GM18505 (cell line): Measurements from ENCODE around the gene PLPPR4.
A peak's percentile ranks its signal among the peaks of the same experiment; 100 is the strongest.

ENCODE experiments used
- ATAC-seq: cut with Tn5 transposase; IDR thresholded peaks from one replicate; pipeline ENCODE4 v1.9.1; 2021; ENCODE audit not compliant: unreplicated experiment
- POLR2A ChIP-seq: IDR thresholded peaks from 4 replicates; pipeline ENCODE4 v1.6.1; 2011; ENCODE audit warnings: borderline replicate concordance; ENCODE audit not compliant: insufficient read depth, insufficient read length; ENCODE audit errors: extremely low read depth

Gene PLPPR4

GRCh38 chr1:99264201-99265021 is at the start of gene PLPPR4:
Gene PLPPR4, plus strand, starts transcription at chr1:99264492. Its CDS starts 102 bp downstream, at chr1:99264594.
- ATAC-seq = no peak
- no peak for TF ChIP-seq POLR2A

- no peak for ATAC-seq
- TF ChIP-seq POLR2A = no peak
Observed at GRCh38 chr1:99216956-99217355, 47.3 kb upstream of the PLPPR4 start.

DNA sequence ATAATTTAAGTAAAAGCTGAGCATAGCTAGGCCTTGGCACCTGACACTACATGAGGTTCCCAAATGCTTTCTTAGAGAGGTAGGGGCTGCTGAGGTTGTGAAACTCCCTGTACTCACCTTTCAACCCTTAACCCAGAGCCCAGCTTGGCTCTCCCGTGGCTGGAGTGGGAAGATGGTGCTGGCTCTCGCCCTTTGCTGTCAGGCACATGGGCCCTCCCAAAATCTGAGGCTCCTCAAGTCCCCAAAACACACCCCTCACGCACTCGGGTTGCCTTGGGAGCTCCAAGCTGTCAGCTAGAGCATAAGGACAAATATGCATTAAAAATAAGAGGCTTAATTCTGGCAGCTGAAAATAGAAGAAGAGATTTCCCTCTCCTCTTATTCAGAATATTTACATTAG is 46.7 kb upstream of the PLPPR4 start:
- TF ChIP-seq POLR2A = no peak
- no peak for ATAC-seq

DNA sequence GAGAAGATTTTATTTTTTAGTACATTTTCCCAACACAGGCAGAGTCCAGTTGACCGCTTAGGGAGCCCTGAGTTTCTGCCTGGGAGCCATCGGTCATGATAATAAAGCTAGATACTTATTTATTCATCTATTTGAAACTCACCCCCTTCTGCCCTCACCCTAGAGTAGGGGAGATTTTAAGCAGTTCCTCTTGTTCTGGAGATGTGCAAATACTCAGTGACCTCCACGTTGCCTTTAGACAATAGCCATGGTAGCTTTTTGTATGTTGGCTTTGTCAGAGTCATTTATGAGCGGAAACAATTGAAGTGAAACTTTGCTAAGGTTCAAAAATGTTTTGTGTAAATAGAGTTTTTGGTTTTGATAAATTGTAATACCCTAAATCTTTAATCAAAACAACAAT is 45.7 kb upstream of the PLPPR4 start:
- no peak for TF ChIP-seq POLR2A
- ATAC-seq = peak; percentile 10

DNA sequence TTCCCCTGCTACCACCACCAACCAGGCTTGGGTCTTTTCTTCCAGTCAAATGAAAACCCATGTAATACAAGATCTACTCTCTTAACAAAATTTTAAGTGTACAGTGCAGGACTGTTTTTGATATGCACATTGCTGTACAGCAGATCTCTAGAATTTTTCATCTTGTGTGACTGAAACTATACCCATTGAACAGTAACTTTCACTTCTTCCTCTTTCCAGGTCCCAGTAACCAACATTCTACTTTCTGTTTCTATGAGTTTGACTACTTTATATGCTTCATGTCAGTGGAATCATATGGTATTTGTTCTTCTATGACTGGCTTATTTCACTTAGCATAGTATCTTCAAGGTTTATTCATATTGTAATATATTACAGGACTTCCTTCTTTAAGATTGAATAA is 45.3 kb upstream of the PLPPR4 start:
- no peak for TF ChIP-seq POLR2A
- ATAC-seq = peak; percentile 99

DNA sequence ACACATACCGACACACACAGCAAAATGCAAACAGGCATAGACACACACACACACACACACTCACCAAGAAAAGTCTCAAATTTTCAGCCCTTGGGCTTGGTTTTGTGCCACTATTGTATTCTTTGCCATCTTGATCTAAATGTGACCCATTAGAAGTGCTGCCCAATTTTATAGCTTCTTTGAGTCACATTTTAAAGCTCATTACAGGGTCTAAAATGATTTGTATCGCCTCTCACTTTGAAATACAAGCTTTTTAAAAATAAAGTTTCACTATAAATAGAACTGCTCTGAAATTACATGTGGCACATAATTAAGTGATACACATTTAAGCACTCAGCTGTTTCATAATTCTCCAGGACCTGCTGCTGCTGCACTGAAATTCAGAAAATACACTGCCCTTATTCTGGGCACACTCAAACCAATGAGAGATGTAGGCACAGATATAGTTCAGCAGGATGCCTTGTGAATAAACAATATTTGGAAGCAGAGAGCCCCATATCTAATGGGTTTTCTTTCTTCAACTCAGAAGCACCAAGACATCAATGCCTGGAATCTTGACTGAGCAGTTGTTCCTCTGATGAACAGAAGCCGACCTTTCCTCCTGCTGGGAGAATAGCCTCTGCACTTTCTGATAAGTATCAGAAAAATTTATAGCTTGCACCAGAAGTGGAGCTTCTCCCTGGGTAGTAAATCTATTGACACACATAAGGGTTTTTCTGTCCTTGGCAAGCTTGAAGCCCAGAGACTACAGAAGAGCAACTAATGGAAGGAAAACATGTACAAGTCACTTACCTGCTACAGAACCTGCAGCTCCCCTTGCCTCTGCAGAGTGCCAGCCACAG is 37.0 kb upstream of the PLPPR4 start:
- ATAC-seq = no peak
- no peak for TF ChIP-seq POLR2A

DNA sequence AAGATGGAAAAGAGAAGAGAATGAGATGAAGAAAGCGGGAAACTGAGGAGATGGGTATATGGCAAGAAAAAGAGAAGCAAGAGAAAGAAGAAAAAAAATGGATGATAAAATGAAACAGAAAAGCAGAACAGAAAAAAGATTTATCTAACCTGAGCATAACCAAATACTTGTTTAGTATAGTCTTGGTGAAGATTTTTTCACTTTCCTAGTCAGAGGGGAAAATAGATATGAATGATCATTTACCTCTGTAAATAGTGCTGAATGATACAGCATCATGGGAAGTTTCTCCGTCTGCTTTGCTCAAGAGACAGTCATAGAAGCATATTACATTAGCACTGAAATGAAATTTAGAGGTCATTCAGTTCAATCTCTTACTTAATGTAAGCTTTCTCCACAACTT is 36.1 kb upstream of the PLPPR4 start:
- TF ChIP-seq POLR2A = no peak
- peak; percentile 83 for ATAC-seq

DNA sequence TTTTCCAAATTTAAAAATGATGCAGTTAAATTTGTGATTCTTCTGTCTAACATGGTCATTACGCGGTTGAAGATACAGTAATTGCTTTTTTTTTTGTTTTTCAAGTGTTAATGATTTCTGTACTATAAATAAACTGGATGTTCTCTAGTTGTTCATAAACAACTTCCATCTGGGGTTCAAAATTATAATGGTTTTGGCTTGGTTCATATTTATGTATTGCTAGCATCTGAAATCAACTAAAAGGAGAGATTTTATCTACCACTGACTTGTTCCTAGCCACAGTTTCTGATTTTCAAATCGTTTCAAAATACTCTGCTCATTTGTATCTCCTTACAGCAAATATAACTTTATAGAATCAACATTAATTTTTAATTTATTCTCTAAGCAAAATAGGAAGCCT is 35.2 kb upstream of the PLPPR4 start:
- no peak for TF ChIP-seq POLR2A
- ATAC-seq = no peak

DNA sequence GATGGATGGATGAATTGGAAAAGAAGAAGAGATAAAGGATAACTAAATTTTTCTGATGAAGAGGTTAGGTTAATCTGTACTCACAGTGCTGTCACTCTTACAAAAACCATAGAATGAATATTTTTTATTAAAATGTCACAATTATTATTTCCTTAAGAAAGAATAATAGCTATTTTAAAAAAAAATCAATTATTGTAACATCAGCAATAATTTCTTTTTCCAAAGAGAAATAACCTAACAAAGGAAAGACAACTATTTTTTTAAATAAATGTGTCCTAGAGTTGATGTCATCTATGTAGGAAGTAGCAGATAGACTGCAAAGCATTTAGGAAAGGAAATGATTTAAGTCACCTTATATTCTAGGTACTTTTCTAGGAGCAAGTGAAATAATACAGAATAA is 33.6 kb upstream of the PLPPR4 start:
- no peak for ATAC-seq
- TF ChIP-seq POLR2A = no peak

DNA sequence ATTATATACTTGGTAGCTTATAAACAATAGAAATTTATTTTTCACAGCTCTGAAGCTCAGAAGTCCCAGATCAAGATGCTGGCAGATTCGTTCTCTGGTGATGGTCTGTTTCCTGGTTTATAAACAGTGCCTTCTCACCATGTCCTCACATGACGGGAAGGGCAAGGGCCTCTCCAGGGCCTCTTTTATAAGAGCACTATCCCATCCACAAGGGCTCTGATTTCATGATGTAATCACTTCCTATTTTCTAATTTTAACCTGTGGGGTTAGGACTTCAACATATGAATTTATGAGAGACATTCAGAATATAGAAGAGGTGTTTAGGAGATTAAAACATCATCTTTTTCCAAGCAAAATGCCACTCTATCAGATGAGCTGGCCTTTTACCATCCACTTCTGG is 32.1 kb upstream of the PLPPR4 start:
- TF ChIP-seq POLR2A = no peak
- no peak for ATAC-seq

DNA sequence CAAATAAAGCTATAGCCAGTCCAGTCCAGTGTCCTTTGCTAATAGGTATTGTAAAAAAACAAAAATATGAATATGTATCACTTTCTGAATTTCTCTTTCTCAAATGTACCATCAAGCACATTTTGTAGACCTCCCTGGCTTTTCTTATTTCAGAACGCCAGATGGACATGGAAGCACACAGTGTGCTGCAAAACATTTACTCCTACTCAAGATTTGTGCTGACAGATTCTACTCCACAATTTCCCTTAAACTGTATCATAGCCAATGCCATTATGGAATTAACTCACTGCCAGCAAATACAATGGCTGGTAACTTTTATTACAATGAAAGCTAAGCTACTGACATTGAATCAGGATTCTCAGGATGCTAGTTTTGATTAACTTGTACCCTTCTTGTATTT is 30.8 kb upstream of the PLPPR4 start:
- no peak for ATAC-seq
- no peak for TF ChIP-seq POLR2A

DNA sequence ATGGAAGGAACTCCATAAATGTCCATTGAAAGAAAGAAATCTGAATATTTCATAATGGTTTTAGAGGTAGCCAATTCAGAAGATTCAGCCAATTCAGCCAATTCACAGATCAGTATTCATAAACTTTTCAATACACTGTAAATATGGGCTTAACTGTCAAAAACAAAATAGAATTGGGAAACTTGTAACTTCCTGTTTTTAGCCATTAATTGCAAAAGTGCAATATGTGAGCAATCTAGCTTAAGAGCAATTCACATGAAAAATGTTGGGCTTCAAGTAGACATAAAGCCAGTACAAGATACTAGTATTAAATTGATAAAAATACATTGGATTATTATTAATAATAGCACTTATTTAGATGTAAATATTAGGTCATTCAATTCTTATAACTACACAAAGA is 27.5 kb upstream of the PLPPR4 start:
- no peak for TF ChIP-seq POLR2A
- no peak for ATAC-seq

- no peak for ATAC-seq
- no peak for TF ChIP-seq POLR2A
Observed at GRCh38 chr1:99239690-99240089, 24.6 kb upstream of the PLPPR4 start.

DNA sequence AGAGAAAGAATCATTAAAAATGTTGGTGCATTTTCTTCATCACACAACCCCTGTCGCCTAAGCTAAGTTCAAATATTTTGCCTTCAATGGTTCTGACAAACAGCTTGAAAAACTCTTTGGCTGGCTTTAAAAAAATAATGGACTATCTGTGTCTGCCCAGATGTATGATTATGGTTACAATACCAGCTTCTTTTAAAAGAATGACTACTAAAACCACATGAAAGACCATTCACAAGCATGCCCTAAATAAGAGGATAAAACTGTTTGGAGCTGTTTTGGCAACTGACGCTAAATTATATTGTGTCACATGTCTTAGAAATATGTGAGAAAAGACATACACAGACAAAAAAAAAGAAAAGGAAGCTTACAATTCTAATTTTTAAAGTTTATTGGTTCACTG is 23.7 kb upstream of the PLPPR4 start:
- ATAC-seq = no peak
- no peak for TF ChIP-seq POLR2A
